Measurements from ENCODE around the gene FAT1. TPM values are rescaled to one million over a fixed set of nuclear protein-coding genes. Genes with fewer than 3 reads are reported as not detected.
"Not testable (repeated sequence)": the region's sequence is repeated elsewhere in the genome, so short reads cannot be mapped to it uniquely, and the experiment has no call there.

The FAT1 gene
- total RNA-seq, 4 donors from 2014 or later: 51.3 to 114 (median 72.2) TPM

DNA sequence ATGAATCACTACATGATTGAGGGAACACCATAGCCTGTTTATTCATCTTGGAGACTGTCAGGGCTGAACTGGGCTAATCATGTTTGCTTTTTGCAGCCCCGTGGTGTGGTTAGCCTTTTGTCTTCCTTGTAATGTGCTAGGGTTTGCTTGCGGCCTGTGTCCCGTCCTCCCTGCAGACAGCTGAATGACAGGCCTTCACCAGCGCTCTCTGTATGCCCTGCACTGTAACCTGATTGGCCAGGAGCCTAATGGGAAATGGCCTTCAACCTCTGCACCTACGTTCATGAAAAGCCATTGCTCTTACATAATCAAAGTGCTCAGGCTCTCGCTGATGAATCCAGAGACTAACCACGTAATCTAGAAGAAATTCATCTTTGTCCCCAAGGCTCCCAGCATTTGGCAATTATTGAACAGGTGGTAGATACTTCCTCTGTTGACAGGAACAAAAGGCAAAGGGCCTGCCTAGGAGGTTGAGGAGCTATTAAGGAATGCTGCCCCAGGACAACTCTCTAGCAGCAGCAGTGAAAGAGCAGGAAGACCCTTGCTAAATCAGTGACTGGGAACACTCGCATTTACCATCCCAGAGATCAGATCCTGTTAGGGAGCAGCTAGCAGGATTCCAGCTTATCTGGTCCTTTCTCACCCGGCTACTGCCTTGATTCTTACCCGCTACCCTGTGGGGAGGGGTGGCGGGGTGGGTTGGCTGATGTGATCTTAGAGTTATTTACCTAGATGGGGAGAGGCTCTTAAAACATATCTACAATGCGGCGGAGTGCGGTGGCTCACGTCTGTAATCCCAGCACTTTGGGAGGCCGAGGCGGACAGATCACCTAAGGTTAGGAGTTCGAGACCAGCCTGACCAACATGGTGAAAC, 42.3 kb upstream of the FAT1 start:
- no peak overlapping the region for H3K4me3 ChIP-seq (ENCODE audit: low read depth, poor library complexity, severe bottlenecking)
- DNase-seq (ENCODE audit: low spot score in 2 of 2): no peak
- intact Hi-C loops (cut with DNase I; ENCODE audit: low total_unique reads): no loop called here
- WGBS, 2 donors: 86 to 87% methylated on average over 18 of the region's 18 CpGs
- TF ChIP-seq POLR2A (IDR thresholded peaks at IDR 0.05): no peak
- TF ChIP-seq, protein P1, sequence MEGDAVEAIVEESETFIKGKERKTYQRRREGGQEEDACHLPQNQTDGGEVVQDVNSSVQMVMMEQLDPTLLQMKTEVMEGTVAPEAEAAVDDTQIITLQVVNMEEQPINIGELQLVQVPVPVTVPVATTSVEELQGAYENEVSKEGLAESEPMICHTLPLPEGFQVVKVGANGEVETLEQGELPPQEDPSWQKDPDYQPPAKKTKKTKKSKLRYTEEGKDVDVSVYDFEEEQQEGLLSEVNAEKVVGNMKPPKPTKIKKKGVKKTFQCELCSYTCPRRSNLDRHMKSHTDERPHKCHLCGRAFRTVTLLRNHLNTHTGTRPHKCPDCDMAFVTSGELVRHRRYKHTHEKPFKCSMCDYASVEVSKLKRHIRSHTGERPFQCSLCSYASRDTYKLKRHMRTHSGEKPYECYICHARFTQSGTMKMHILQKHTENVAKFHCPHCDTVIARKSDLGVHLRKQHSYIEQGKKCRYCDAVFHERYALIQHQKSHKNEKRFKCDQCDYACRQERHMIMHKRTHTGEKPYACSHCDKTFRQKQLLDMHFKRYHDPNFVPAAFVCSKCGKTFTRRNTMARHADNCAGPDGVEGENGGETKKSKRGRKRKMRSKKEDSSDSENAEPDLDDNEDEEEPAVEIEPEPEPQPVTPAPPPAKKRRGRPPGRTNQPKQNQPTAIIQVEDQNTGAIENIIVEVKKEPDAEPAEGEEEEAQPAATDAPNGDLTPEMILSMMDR (IDR thresholded peaks at IDR 0.05): no peak

DNA sequence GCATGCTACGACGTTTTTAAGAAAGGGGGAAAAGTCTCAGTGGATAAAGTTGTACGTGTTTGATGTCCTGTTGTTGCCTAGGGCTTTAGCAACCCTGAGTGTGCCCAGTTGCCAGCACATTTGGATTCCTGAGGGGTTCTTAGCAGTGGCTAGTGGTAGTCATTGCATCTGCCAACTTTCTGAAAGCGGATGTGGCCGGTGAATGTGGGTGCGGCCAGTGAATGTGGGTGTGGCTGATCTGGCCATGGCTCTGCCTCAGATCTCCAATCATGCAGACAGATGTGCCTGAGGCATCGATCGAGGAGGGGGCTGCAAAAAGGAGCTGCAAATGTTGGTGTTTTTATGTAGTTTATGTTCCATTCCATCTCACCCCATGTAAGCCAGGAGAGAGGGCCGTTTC, 41.5 kb upstream of the FAT1 start:
- intact Hi-C loops (cut with DNase I; ENCODE audit: low total_unique reads): no loop called here
- WGBS, 2 donors: 36 to 39% methylated on average over 9 of the region's 9 CpGs

DNA sequence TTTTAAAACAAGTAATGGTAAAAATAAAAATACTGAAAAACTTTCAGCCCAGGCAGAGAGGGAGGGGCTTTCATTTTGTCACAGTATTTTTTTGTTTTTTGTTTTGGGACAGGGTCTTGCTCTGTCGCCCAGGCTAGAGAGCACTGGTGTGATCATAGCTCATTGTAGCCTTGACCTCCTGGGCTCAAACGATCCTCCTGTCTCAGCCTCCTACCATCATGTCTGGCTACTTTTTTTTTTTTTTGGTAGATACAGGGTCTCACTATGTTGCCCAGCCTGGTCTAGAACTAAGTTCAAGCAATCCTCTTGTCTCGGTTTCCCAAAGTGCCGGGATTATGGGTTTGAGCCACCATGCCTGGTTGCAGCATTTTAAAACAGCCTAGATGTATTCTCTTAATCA, 40.8 kb upstream of the FAT1 start:
- 93 to 99% methylated on average over 4 of the region's 4 CpGs for WGBS, 2 donors
- TF ChIP-seq, protein P1 (IDR thresholded peaks at IDR 0.05): no peak
- TF ChIP-seq POLR2A (IDR thresholded peaks at IDR 0.05): no peak
- H3K4me3 ChIP-seq (ENCODE audit: low read depth, poor library complexity, severe bottlenecking): no peak overlapping the region
- DNase-seq (ENCODE audit: low spot score in 2 of 2): no peak
- intact Hi-C loops (cut with DNase I; ENCODE audit: low total_unique reads): no loop called here

More for the DNA sequence above, 41.5 kb upstream of the FAT1 start:
- no peak overlapping the region for H3K4me3 ChIP-seq (ENCODE audit: low read depth, poor library complexity, severe bottlenecking)
- no peak for TF ChIP-seq POLR2A (IDR thresholded peaks at IDR 0.05)
- TF ChIP-seq, protein P1 (IDR thresholded peaks at IDR 0.05): no peak
- peak in 1 of 2 donors; percentile 19 for DNase-seq (ENCODE audit: low spot score in 2 of 2)

DNA sequence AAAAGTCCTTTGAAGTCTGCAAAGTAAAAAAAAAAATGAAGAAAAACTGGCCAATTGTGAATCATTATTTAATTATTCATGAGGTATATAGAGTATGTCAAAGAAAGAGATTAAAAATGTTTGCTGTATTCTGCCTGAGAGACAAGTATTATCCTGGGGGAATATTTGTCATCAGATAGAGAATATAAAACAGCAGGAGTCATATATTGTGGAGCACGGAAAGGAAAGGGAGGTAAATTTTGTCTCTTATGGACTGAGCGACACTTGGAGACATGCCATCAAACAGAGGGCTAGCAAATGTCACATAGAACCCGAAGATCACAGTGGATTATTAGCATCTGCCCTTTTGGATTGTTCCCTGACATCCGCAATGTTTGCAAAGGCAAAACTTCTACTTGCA, 39.2 kb upstream of the FAT1 start:
- TF ChIP-seq, protein P1 (IDR thresholded peaks at IDR 0.05): no peak
- TF ChIP-seq POLR2A (IDR thresholded peaks at IDR 0.05): no peak
- intact Hi-C loops (cut with DNase I; ENCODE audit: low total_unique reads): no loop called here
- no peak for DNase-seq (ENCODE audit: low spot score in 2 of 2)
- H3K4me3 ChIP-seq (ENCODE audit: low read depth, poor library complexity, severe bottlenecking): no peak overlapping the region
- WGBS, 2 donors: 70 to 73% methylated on average over 4 of the region's 4 CpGs

DNA sequence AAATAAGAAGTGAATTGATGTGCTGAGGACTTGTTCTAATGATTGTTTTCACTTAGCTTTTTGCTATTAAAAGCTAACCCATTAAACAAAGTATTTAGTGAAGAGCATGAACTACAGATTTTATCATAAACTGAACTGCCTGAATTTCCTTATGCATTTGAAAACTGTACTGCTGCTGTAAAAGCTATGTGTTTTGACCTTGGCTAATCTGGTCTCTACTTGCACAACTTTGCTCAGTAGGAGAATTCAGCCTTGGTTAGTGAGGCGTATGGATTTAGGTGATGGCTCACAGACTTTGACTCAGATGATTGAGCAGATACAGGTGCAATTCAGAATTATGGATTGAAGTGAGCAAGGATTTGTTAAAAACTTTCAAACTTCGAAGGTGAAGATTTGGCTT, 38.7 kb upstream of the FAT1 start:
- no peak overlapping the region for H3K4me3 ChIP-seq (ENCODE audit: low read depth, poor library complexity, severe bottlenecking)
- intact Hi-C loops (cut with DNase I; ENCODE audit: low total_unique reads): no loop called here
- 71 to 82% methylated on average over 2 of the region's 2 CpGs for WGBS, 2 donors
- DNase-seq (ENCODE audit: low spot score in 2 of 2): no peak
- TF ChIP-seq POLR2A (IDR thresholded peaks at IDR 0.05): no peak
- TF ChIP-seq, protein P1 (IDR thresholded peaks at IDR 0.05): no peak

DNA sequence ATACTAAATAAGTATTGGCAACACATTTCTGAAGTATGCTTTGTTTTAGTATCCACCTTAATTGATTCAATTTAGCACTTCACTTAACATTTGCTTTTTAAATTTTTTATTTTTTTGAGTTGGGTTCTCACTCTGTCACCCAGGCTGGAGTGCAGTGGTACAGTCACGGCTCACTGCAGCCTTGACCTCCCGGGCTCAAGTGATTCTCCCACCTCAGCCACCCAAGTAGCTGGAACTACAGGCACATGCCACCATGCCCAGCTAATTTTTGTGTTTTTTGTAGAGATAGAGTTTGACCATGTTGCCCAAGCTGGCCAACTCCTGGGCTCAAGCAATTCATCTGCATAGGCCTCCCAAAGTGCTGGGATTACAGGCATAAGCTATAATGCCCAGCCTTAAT, 38.3 kb upstream of the FAT1 start:
- 91 to 98% methylated on average over 2 of the region's 2 CpGs for WGBS, 2 donors
- intact Hi-C loops (cut with DNase I; ENCODE audit: low total_unique reads); H3K4me3 ChIP-seq (ENCODE audit: low read depth, poor library complexity, severe bottlenecking); DNase-seq (ENCODE audit: low spot score in 2 of 2): not testable (repeated sequence)

Data from lower leg skin (tissue), 4 donors.